Smooth muscle cell (in vitro differentiated cells): ENCODE results near the gene CSTPP1. TPM values are rescaled to one million over a fixed set of nuclear protein-coding genes. Genes with fewer than 3 reads are reported as not detected.
A peak's percentile ranks its signal among the peaks of the same experiment; 100 is the strongest.

ENCODE experiments used
- DNase-seq: peaks from one replicate; lab custom pipeline; 2025; ENCODE audit not compliant: unreplicated experiment; lab: John Stamatoyannopoulos, UW
- H2AFZ ChIP-seq: fragments of 200-600 bp; sonication (generic); 2 replicates; pipeline ENCODE4 v1.6.0; 2016; ENCODE audit warnings: antibody characterized with exemption, low read depth, mild to moderate bottlenecking
- H3F3A ChIP-seq: fragments of 200-600 bp; sonication (generic); 2 replicates; pipeline ENCODE4 v1.6.0; 2017; ENCODE audit warnings: antibody characterized with exemption, low read depth
- H3K27ac ChIP-seq: fragments of 200-600 bp; sonication (generic); 2 replicates; pipeline ENCODE4 v1.5.1; 2016; ENCODE audit warnings: low read depth, mild to moderate bottlenecking
- H3K27me3 ChIP-seq: fragments of 200-600 bp; sonication (generic); 2 replicates; pipeline ENCODE4 v1.6.1; 2016; ENCODE audit warnings: low read depth, mild to moderate bottlenecking
- H3K36me3 ChIP-seq: fragments of 200-600 bp; sonication (generic); 2 replicates; pipeline ENCODE4 v1.5.1; 2016; ENCODE audit warnings: low read depth
- H3K4me1 ChIP-seq: fragments of 200-600 bp; sonication (generic); 2 replicates; pipeline ENCODE4 v1.5.1; 2016; ENCODE audit warnings: low read depth
- H3K4me2 ChIP-seq: fragments of 200-600 bp; sonication (generic); 2 replicates; pipeline ENCODE4 v1.6.0; 2016; ENCODE audit warnings: mild to moderate bottlenecking
- H3K4me3 ChIP-seq: fragments of 200-600 bp; sonication (generic); 2 replicates; pipeline ENCODE4 v1.5.1; 2016; ENCODE audit warnings: mild to moderate bottlenecking
- H3K79me2 ChIP-seq: fragments of 200-600 bp; sonication (generic); 2 replicates; pipeline ENCODE4 v1.6.0; 2016; ENCODE audit warnings: low read depth, mild to moderate bottlenecking
- H3K9ac ChIP-seq: fragments of 200-600 bp; sonication (generic); 2 replicates; pipeline ENCODE4 v1.6.0; 2016; ENCODE audit warnings: low read depth
- H3K9me3 ChIP-seq: fragments of 200-600 bp; sonication (generic); replicated peaks from 2 replicates; pipeline ENCODE4 v1.5.1; 2016; ENCODE audit warnings: low read depth
- H4K20me1 ChIP-seq: fragments of 200-600 bp; sonication (generic); 2 replicates; pipeline ENCODE4 v1.6.0; 2016; ENCODE audit warnings: low read depth
- whole genome bisulfite sequencing: methylation state at CpG from one replicate; pipeline ENCODE4 v1.1.7; 2016; ENCODE audit warnings: low lambda C conversion rate; 5-methylcytosine and 5-hydroxymethylcytosine counted together
- polyA plus RNA-seq: library from polyadenylated mRNA; unstranded; fragments of >200 nt; fragmentation: Nextera tagmentation; extraction: Ambion mirVana; gene quantifications from 2 replicates; pipeline ENCODE4 v1.2.1, GENCODE V29; 2016
- total RNA-seq: library from RNA; depleted of rRNA; stranded (reverse); fragments of >200 nt; gene quantifications from 2 replicates; pipeline ENCODE4 v1.2.3, GENCODE V29; 2014
- TF ChIP-seq, protein P1 (sequence below): fragments of 200-600 bp; sonication (generic); IDR thresholded peaks from 2 replicates; pipeline ENCODE4 v1.5.1; 2017; ENCODE audit warnings: borderline replicate concordance, mild to moderate bottlenecking, antibody characterized with exemption; ENCODE audit not compliant: insufficient read depth, poor library complexity, severe bottlenecking

The CSTPP1 gene
- total and polyA plus RNA-seq, 2 experiments from 2014 or later: 37.4 to 44.8 TPM

DNA sequence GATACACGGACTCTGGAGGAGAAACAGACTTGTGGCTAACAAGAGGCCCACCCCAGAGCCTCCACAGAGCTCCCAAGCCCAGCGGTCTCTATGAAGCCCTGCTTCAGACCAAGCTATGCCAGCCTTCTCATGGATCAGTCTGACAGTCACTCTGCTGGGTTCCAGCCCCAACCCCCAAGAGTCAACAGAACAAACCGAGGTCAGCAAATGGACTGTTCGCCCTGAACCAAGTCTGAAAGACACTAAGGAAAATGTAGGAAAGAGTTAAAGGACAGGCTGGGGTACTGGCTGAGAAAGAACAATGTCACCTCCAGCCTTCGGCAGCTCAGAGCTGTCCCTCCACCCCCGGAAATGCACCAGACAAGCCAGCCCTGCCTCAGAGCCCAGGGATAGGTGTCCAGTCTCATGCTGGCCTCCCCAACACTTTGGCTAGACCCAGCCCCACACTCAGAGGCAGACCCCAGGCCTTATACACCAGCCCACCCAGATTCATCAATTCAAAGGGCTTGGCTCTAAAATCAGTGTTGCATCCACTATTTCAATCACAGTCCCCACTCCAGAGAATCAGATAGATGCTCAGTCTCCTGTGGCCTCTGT is 236.3 kb downstream of the CSTPP1 start:
- no peaks in the 10 kb centered on the region for H3K36me3 ChIP-seq
- H3K4me1 ChIP-seq: peaks cover 6% of the 10 kb centered on the region
- no peak overlapping the region for H2AFZ ChIP-seq
- no peaks in the 10 kb centered on the region for H3K27me3 ChIP-seq
- 91% methylated on average over 6 of the region's 6 CpGs for whole genome bisulfite sequencing
- no peaks in the 10 kb centered on the region for H3K9me3 ChIP-seq
- DNase-seq: no peak
- H3K9ac ChIP-seq: no peak overlapping the region
- H3K4me3 ChIP-seq: no peak overlapping the region
- peaks cover 66% of the 10 kb centered on the region for H3K79me2 ChIP-seq
- TF ChIP-seq, protein P1, sequence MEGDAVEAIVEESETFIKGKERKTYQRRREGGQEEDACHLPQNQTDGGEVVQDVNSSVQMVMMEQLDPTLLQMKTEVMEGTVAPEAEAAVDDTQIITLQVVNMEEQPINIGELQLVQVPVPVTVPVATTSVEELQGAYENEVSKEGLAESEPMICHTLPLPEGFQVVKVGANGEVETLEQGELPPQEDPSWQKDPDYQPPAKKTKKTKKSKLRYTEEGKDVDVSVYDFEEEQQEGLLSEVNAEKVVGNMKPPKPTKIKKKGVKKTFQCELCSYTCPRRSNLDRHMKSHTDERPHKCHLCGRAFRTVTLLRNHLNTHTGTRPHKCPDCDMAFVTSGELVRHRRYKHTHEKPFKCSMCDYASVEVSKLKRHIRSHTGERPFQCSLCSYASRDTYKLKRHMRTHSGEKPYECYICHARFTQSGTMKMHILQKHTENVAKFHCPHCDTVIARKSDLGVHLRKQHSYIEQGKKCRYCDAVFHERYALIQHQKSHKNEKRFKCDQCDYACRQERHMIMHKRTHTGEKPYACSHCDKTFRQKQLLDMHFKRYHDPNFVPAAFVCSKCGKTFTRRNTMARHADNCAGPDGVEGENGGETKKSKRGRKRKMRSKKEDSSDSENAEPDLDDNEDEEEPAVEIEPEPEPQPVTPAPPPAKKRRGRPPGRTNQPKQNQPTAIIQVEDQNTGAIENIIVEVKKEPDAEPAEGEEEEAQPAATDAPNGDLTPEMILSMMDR: no peak
- H4K20me1 ChIP-seq: peaks cover 55% of the 10 kb centered on the region
- H3F3A ChIP-seq: peaks cover 3% of the 10 kb centered on the region
- H3K4me2 ChIP-seq: no peak overlapping the region
- no peak overlapping the region for H3K27ac ChIP-seq

DNA sequence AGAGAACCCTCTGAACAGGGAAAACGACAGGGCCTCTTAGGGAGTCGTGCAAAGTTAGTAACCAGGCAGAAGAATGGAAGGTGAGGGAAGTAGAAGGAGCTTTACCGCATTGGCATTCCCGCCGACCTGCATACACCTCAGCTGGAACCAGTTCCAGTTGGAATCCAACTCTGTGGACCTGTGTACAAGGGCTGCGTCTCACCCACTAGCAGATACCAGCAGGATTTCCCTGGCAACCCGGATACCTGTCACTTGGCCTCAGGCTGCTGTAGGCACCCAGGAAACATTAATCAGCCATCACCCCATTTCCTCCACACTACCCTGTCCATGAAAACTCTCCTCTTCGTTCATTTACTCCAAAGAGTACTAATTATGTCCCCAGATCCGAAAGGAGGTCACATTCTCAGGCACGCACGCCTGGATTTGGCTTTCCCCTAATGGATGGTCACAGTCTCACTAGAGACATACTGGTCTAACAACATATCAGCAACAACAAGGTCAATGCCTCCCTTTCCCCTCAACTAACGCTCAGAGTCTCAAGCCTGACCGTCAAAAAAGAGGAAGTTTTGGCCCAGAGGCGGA is 239.3 kb downstream of the CSTPP1 start:
- H4K20me1 ChIP-seq: peaks cover 29% of the 10 kb centered on the region
- H3K36me3 ChIP-seq: no peaks in the 10 kb centered on the region
- H3K9me3 ChIP-seq: no peaks in the 10 kb centered on the region
- peaks cover 6% of the 10 kb centered on the region for H3F3A ChIP-seq
- no peak overlapping the region for H2AFZ ChIP-seq
- peak overlapping the region; percentile 96 for H3K27ac ChIP-seq
- H3K27me3 ChIP-seq: no peaks in the 10 kb centered on the region
- H3K4me3 ChIP-seq: peak overlapping the region; percentile 92
- TF ChIP-seq, protein P1: no peak
- peaks cover 6% of the 10 kb centered on the region for H3K4me1 ChIP-seq
- peaks cover 53% of the 10 kb centered on the region for H3K79me2 ChIP-seq
- H3K9ac ChIP-seq: peak overlapping the region; percentile 100
- 42% methylated on average over 14 of the region's 14 CpGs for WGBS
- peak overlapping the region; percentile 89 for H3K4me2 ChIP-seq
- DNase-seq: no peak

DNA sequence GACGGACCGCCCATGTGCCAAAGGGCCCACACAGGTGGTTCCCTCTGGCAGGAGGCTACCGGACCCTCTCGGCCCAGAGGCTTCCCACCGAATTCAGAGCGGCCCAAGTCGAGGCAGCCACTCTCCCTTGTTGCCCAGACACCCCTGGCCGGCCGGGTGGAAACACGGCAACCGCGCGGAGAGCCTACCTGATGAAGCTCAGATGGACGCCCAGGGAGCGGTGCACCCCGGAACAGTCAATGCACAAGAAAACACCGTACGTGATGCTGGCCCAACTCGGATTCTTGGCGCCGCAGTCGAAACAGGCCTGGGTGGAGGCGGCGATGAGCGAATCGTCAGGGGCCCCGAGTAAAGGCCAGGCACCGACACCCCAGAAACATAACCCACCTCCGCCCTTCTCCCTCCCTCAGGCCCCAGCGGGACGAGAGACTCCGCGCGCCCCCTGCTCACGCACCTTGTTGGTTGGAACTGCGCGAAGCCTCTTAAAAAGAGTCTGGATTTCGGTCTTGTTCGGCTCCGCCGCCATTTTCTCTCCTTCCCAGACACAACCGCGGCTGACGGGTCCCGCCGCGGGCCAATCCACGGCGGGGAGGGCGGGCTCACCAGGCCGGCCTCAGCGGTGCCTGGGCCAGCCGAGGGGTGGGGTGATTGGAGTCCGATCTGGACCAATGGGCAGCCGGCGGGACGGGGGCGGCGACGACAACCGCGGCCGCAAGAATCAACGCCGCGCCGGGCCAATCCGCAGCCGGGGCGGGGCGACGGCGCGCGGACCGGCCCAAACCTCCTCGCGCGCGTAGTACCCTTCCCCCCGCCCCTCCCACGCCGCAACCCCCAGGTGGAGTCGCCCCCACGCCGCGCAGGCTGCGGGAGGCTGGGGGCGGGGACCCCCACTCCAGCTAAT is 240.0 kb downstream of the CSTPP1 start, which contains the start of gene ARFGAP2:
Gene ARFGAP2 (minus strand): TSS at position 552 of the 901 bp plus-strand sequence. CDS start 26 bp downstream, at position 526.
- under 1% methylated on average over 65 of the region's 89 CpGs for WGBS

More for the DNA sequence above, 240.0 kb downstream of the CSTPP1 start, which contains the start of gene ARFGAP2:
- Histone ChIP-seq H3K79me2 (peaks cover 45% of the 10 kb centered on the region), H3F3A (peaks cover 6% of the 10 kb centered on the region), H3K4me2 (peak within 1 kb of the TSS; percentile 89), H3K4me3 (peak within 1 kb of the TSS; percentile 92), H3K4me1 (peaks cover 6% of the 10 kb centered on the region), H3K9me3 (no peaks in the 10 kb centered on the region), H3K9ac (peak within 1 kb of the TSS; percentile 100), H3K27me3 (no peaks in the 10 kb centered on the region), H2AFZ (peak within 1 kb of the TSS; percentile 68), H4K20me1 (peaks cover 23% of the 10 kb centered on the region), H3K36me3 (no peaks in the 10 kb centered on the region), H3K27ac (peak within 1 kb of the TSS; percentile 96)
- peak; percentile 84 for DNase-seq
- TF ChIP-seq, protein P1: no peak
